Mesodermal cell (in vitro differentiated cells): Measurements from ENCODE around the gene P2RX4.
"Not testable (repeated sequence)": the region's sequence is repeated elsewhere in the genome, so short reads cannot be mapped to it uniquely, and the experiment has no call there.

ENCODE experiments used
- H3K27ac ChIP-seq: 2 replicates; pipeline ENCODE4 v1.7.0; 2013; ENCODE audit warnings: mild to moderate bottlenecking, low read depth, low read length, moderate library complexity; ENCODE audit not compliant: severe bottlenecking
- H3K36me3 ChIP-seq: 2 replicates; pipeline ENCODE4 v1.7.1; 2013; ENCODE audit warnings: mild to moderate bottlenecking, low read length, moderate library complexity; ENCODE audit not compliant: control insufficient read depth, insufficient read depth
- H3K4me1 ChIP-seq: one replicate; pipeline ENCODE4 v1.7.1; 2013; ENCODE audit warnings: mild to moderate bottlenecking, low read length; ENCODE audit not compliant: insufficient read depth, control insufficient read depth, poor library complexity, severe bottlenecking
- H3K4me3 ChIP-seq: 2 replicates; pipeline ENCODE4 v1.7.0; 2013; ENCODE audit warnings: low read length, control low read depth, mild to moderate bottlenecking; ENCODE audit not compliant: insufficient read depth, poor library complexity, severe bottlenecking; ENCODE audit errors: extremely low read depth
- H3K9me3 ChIP-seq: 2 replicates; pipeline ENCODE4 v1.7.1; 2013; ENCODE audit warnings: mild to moderate bottlenecking, low read length, moderate library complexity; ENCODE audit not compliant: control insufficient read depth
- WGBS, 2 experiments: methylation state at CpG; one replicate each; pipeline ENCODE4 v1.1.5; 2013; ENCODE audit warnings: missing lambda C conversion rate in 2 of 2; ENCODE audit not compliant: insufficient coverage in 2 of 2; 5-methylcytosine and 5-hydroxymethylcytosine counted together

P2RX4 gene

DNA sequence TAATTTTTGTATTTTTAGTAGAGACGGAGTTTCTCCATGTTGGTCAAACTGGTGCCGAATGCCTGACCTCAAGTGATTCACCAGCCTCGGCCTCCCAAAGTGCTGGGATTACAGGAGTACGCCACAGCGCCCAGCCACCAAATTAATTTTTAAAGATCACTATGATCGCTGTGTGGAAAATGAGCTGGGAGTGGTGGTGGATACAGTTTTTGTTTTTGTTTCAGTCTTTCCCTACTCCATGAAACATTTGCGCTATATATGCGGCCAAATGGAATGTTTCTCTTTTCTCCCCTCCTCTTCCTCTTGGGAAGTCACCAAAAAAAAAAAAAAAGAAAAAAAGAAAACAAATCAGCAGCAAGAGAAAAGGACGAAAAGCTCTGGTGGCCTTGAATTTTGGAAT is 20.8 kb upstream of the P2RX4 start:
- Histone ChIP-seq H3K4me3 (no peak overlapping the region), H3K9me3 (no peaks in the 10 kb centered on the region), H3K4me1 (peaks cover 5% of the 10 kb centered on the region), H3K36me3 (no peaks in the 10 kb centered on the region), H3K27ac (no peak overlapping the region)
- 81 to 86% methylated on average over 4 of the region's 9 CpGs for WGBS, 2 experiments

DNA sequence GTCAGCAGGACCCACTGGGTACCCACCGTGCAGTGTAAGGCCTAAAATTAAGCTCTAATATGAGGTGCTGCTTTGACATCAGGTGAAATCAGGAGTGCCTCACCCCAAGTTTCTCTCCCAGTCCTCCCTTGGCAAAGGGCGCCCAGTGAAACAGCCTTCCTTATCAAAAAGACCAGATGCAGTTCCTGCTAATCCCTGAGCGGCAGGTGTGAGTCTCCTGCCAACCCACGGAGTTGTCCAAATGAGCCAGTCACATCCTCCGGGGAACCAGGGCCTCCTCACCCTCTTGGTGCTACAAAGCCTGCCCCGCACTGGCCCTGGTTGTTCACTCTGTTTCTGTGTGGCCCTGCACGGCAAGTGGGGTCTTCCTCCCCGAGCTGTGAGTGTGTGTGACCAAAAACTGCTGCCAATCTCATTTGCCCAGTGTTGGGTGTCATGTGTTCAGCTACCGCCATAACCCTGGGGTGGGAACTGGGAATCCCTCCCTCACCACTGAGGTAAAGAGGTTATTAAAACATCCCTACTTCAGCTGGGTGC is 20.2 kb upstream of the P2RX4 start:
- no peak overlapping the region for H3K27ac ChIP-seq
- H3K4me1 ChIP-seq: peaks cover 5% of the 10 kb centered on the region
- H3K4me3 ChIP-seq: no peak overlapping the region
- 93% methylated on average over 8 of the region's 9 CpGs for WGBS, 2 experiments
- H3K36me3 ChIP-seq: no peaks in the 10 kb centered on the region
- no peaks in the 10 kb centered on the region for H3K9me3 ChIP-seq

DNA sequence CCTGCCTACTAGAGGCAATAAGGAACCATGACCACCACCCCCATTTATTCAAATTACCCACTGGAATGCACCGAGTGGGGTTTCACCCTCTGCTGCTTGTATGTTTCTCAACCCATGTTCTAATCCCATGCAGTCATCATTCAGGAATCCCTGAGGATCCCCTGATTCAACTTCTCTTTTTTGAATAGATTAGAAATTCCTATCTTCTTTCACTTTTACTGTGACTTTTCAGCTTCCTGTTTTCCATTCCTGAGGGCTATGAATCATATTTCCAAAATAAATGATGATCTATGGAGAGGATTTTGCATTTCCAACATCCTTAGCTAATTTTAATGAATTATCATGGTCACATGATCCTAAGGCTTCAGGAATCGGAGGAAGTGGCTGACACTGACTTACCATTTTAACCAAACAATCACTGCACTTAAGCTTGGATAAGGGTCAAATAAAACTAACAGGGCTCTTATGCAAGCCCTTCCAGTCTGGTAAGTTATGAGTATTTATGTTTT is 19.4 kb upstream of the P2RX4 start:
- H3K9me3 ChIP-seq: no peaks in the 10 kb centered on the region
- WGBS, 2 experiments: 57 to 80% methylated on average over 1 to 2 of the region's 2 CpGs
- no peak overlapping the region for H3K4me3 ChIP-seq
- H3K4me1 ChIP-seq: peaks cover 5% of the 10 kb centered on the region
- no peak overlapping the region for H3K27ac ChIP-seq
- no peaks in the 10 kb centered on the region for H3K36me3 ChIP-seq

DNA sequence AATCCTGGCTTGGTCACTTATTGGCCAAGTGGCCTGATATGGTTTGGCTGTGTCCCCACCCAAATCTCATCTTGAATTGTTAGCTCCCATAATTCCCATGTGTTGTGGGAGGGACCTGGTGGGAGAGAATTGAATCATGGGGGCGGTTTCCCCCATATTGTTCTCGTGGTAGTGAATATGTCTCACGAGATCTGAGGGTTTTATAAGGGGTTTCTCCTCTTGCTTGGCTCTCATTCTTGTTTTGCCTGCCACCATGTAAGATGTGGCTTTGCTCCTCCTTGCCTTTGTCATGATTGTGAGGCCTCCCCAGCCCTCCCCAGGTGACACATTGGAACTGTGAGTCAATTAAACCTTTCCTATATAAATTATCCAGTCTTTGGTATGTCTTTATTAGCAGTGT is 18.8 kb upstream of the P2RX4 start:
- no peaks in the 10 kb centered on the region for H3K9me3 ChIP-seq
- WGBS, 2 experiments: 95% methylated on average over 3 of the region's 3 CpGs; no CpG with 5 or more reads in 1 of the 2 experiments
- no peak overlapping the region for H3K4me3 ChIP-seq
- H3K36me3 ChIP-seq: no peaks in the 10 kb centered on the region
- peaks cover 5% of the 10 kb centered on the region for H3K4me1 ChIP-seq
- H3K27ac ChIP-seq: no peak overlapping the region

DNA sequence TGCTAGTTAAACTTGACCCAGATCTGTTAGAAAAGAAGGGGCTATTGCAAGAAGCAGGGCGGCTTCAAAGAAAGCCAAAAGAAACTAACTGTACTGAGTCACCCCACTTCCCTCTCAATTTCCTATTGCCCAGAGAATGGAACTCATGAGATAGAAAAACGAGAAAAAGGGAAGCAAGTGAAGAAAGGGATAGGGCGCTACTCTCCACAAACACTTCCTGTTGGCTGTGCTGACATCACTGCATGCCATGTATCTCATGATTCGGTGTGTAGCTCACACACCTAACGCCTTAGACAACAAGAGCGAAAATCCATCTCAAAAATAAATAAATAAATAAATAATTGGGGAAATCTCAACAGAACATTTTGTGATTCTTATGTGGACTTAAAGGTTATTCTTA is 13.0 kb upstream of the P2RX4 start:
- H3K9me3 ChIP-seq: no peaks in the 10 kb centered on the region
- peaks cover 5% of the 10 kb centered on the region for H3K4me1 ChIP-seq
- H3K27ac ChIP-seq: no peak overlapping the region
- H3K36me3 ChIP-seq: no peaks in the 10 kb centered on the region
- 60% methylated on average over 1 of the region's 6 CpGs; no CpG with 5 or more reads in 1 of the 2 experiments for WGBS, 2 experiments
- no peak overlapping the region for H3K4me3 ChIP-seq

DNA sequence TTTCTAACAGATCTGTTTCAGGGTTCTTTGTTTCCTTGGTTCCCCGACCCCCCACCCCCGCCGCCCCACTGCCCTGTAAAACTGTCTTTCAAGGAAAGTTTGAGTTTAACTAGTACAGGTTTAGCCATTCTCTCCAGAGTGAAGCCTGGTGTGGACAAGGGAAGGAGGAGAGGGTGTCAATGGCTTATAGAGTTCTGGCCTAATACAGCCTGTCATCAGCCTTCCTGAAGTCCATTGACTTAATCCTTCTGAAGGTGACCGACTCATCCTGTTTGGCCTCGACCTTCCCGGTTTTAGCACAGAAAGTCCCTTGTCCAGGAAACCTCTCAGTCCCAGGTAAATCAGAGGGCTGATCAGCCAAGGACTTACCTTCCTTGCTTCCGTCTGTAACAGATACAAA is 11.0 kb upstream of the P2RX4 start:
- no peaks in the 10 kb centered on the region for H3K9me3 ChIP-seq

DNA sequence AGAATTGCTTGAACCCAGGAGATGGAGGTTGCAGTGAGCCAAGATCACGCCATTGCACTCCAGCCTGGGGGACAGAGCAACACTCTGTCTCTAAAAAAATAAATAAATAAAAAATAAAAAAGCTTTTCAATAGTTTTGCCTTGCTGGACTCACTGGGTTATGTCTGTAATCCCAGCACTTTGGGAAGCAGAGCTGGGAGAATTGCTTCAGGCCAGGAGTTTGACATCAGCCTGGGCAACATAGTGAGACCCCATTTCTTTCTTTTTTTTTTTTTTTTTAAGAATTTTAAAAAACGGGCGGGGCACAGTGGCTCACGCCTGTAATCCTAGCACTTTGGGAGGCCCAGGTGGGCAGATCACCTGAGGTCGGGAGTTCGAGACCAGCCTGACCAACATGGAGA is 8.8 kb upstream of the P2RX4 start:
- H3K27ac ChIP-seq, H3K36me3 ChIP-seq, H3K4me3 ChIP-seq, H3K4me1 ChIP-seq, H3K9me3 ChIP-seq: not testable (repeated sequence)
- WGBS, 2 experiments: no CpG with 5 or more reads among the region's 6 CpGs

More for the DNA sequence above, 11.0 kb upstream of the P2RX4 start:
- no peaks in the 10 kb centered on the region for H3K36me3 ChIP-seq
- H3K27ac ChIP-seq: no peak overlapping the region
- H3K4me3 ChIP-seq: no peak overlapping the region
- H3K4me1 ChIP-seq: no peaks in the 10 kb centered on the region
- 77 to 86% methylated on average over 3 of the region's 7 CpGs for WGBS, 2 experiments

DNA sequence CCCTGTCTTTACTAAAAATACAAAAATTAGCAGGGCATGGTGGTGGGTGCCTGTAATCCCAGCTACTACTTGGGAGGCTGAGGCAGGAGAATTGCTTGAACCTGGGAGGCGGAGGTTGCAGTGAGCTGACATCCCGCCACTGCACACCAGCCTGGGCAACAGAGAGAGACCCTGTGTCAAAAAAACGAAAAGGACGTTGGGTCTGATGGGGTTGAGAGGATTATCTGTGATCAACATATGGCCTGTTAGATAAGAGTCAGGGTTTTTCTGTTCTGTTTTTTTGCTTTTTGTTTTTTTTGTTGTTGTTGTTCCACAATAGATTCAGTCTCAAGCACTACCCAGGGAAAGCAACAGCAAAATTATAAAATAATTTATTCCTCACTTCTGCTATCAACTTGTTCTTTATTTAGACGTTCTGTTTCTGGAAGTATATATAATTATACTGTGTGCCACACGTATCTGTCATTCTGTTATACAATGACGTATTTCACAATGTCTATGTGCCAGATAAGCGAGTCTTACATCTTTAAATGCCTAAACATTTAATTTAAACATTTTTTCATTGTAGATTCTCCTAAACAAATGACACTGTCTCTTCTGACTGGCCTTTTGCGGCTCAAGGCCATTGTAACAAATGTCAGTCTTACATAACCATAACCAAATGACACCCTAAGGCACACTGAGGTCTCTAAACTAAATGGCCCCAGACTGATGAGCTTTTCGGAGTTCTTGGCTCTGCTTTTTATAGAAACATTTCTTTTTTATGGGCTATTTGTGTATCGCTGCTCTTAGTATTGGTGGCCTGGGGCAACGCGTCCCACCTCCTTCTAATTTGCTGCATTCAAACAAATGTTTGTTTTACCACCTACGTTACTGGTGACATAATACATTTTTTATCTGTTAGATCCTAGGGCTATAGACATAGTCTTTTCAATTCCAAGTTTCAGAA is 7.2 kb upstream of the P2RX4 start:
- H3K4me1 ChIP-seq: no peaks in the 10 kb centered on the region
- 87 to 91% methylated on average over 4 to 8 of the region's 14 CpGs for WGBS, 2 experiments
- no peaks in the 10 kb centered on the region for H3K36me3 ChIP-seq

DNA sequence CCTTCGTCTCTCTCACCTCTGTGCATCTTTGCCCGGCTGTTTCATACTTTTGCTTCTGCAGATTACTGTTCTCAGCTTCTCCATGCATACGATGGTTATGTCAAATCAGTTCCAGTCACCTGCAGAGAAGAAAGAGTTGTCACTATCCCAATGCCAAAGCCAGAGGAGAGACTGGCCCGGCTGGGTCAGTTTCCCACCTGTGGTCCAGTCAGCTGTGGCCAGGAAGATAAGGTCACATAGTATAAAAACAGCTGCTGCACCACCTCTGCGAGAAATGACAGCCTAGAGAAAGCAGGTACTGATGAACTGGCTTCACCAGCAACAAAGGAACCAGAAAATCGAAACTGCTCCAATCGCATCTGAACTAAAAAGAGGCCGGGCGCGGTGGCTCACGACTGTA is 6.4 kb upstream of the P2RX4 start:
- H3K9me3 ChIP-seq: no peaks in the 10 kb centered on the region
- H3K4me1 ChIP-seq: no peaks in the 10 kb centered on the region
- H3K27ac ChIP-seq: no peak overlapping the region
- no peaks in the 10 kb centered on the region for H3K36me3 ChIP-seq
- no peak overlapping the region for H3K4me3 ChIP-seq
- 79 to 85% methylated on average over 11 of the region's 11 CpGs for WGBS, 2 experiments

More for the DNA sequence above, 7.2 kb upstream of the P2RX4 start:
- H3K27ac ChIP-seq: no peak overlapping the region
- no peak overlapping the region for H3K4me3 ChIP-seq
- no peaks in the 10 kb centered on the region for H3K9me3 ChIP-seq

DNA sequence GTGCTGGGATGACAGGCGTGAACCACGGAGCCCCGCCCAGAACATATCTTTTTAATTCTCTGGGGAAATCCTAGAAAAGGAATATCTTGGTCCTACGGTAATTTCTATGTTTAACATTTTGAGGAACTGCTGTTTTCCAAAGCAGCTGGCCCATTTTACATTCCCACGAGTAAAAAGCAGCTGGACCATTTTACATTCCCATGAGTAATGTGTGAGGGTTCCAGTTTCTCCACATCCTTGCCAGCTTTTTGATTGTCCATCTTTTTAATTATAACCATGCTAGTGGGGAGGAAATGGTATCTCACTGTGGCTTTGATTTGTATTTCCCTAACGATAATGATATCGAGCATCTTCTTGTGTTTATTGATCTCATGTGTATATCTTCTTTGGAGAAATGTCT is 4.4 kb upstream of the P2RX4 start:
- WGBS, 2 experiments: 83 to 92% methylated on average over 4 to 6 of the region's 7 CpGs
- no peak overlapping the region for H3K27ac ChIP-seq
- H3K4me3 ChIP-seq: no peak overlapping the region
- no peaks in the 10 kb centered on the region for H3K36me3 ChIP-seq
- H3K9me3 ChIP-seq: no peaks in the 10 kb centered on the region
- no peaks in the 10 kb centered on the region for H3K4me1 ChIP-seq

DNA sequence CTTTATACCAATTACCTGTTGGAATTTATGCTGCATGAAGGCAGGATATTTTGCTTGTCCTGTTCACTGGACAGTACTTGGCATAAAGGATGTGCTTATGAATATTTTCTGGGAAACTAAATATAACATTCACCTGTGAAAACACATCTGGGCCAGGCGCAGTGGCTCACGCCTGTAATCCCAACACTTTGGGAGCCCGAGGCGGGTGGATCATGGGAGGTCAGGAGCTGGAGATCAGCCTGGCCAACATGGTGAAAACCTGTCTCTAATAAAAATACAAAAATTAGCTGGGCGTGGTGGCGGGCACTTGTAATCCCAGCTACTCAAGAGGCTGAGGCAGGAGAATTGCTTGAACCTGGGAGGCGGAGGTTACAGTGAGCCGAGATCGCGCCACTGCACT is 1.4 kb upstream of the P2RX4 start:
- not testable (repeated sequence) for H3K9me3 ChIP-seq, H3K27ac ChIP-seq, H3K4me3 ChIP-seq, H3K4me1 ChIP-seq, H3K36me3 ChIP-seq
- WGBS, 2 experiments: 96 to 97% methylated on average over 8 to 10 of the region's 10 CpGs
